Transverse colon (tissue), 4 donors: ENCODE measurements around the gene EYS. TPM values are rescaled to one million over a fixed set of nuclear protein-coding genes. Genes with fewer than 3 reads are reported as not detected.

Experiments
- DNase-seq: peaks from one replicate; pipeline ENCODE4 v3.0.0-alpha.2; 2019
- H3K27ac ChIP-seq, 4 donors: fragments of 200-600 bp; sonication (generic); 2 replicates each; pipeline ENCODE4 v1.5.1; 2016 to 2018; ENCODE audit warnings: inconsistent platforms in 4 of 4
- H3K27me3 ChIP-seq: fragments of 200-600 bp; sonication (generic); 2 replicates; pipeline ENCODE4 v1.5.1; 2017; ENCODE audit warnings: inconsistent platforms
- H3K36me3 ChIP-seq, 4 donors: fragments of 200-600 bp; sonication (generic); 2 replicates each; pipeline ENCODE4 v1.5.1; 2017 to 2019; ENCODE audit warnings: inconsistent platforms in 4 of 4
- H3K4me1 ChIP-seq, 4 donors: fragments of 200-600 bp; sonication (generic); 2 replicates each; pipeline ENCODE4 v1.5.1; 2017 to 2020; ENCODE audit warnings: inconsistent platforms in 4 of 4
- H3K4me3 ChIP-seq, 4 donors: fragments of 200-600 bp; sonication (generic); 1 replicate in 1 of 4; 2 replicates in 3 of 4; pipeline versions ENCODE4 v1.5.1 to v1.6.1; 2017 to 2019; ENCODE audit warnings: inconsistent platforms in 4 of 4
- H3K9me3 ChIP-seq, 2 donors: fragments of 200-600 bp; sonication (generic); 2 replicates each; pipeline ENCODE4 v1.5.1; 2017 to 2019; ENCODE audit warnings: inconsistent platforms in 2 of 2
- EP300 ChIP-seq: sonication (generic); formaldehyde crosslinking; IDR thresholded peaks from one replicate; pipeline ENCODE4 v1.6.1; 2017; ENCODE audit warnings: antibody characterized with exemption, low read depth
- POLR2A ChIP-seq: fragments of 450-650 bp; IDR thresholded peaks from one replicate; pipeline ENCODE4 v1.6.1; 2016; ENCODE audit warnings: antibody characterized with exemption, mild to moderate bottlenecking, moderate library complexity
- POLR2AphosphoS5 ChIP-seq, 3 donors: sonication (generic); formaldehyde crosslinking; IDR thresholded peaks; one replicate each; pipeline ENCODE4 v1.6.1; 2016; ENCODE audit warnings: antibody characterized with exemption in 3 of 3
- WGBS, 2 donors: methylation state at CpG; one replicate each; pipeline ENCODE4 v1.1.5; 2018; ENCODE audit warnings: low coverage in 1 of 2; 5-methylcytosine and 5-hydroxymethylcytosine counted together
- in situ Hi-C, 4 donors: fragments of 200-750 bp; cut with MboI; loops; one replicate each; pipeline versions ENCODE4 v1.15.0 to v1.15.1; 2017; ENCODE audit warnings: low sequenced_read_pairs in 3 of 4, low pct_ligation_motif_present in 1 of 4, low pct_unique_long_range_greater_than_20kb in 1 of 4
- intact Hi-C: fragments of 100-400 bp; cut with DNase I; formaldehyde crosslinking; loops from one replicate; pipeline ENCODE4 v1.15.1; 2023; ENCODE audit warnings: low total_unique reads
- total RNA-seq, 4 donors: library from RNA; depleted of rRNA; stranded (reverse); fragments of >200 nt; gene quantifications; one replicate each; pipeline ENCODE4 v1.1.0, GENCODE V29; 2016
- TF ChIP-seq, protein P1 (sequence below), 5 experiments: fragments of 200-600 bp in 3 of 5; fragments of 450-650 bp in 2 of 5; sonication (generic) in 3 of 5; IDR thresholded peaks; 1 replicate in 2 of 5; 2 replicates in 3 of 5; pipeline ENCODE4 v1.5.1; 2016 to 2017; ENCODE audit warnings: antibody characterized with exemption in 5 of 5, inconsistent platforms in 3 of 5, mild to moderate bottlenecking in 2 of 5, moderate library complexity in 1 of 5

EYS gene
- total RNA-seq, 4 donors from 2014 or later, result 0.41 TPM; not detected in 3

DNA sequence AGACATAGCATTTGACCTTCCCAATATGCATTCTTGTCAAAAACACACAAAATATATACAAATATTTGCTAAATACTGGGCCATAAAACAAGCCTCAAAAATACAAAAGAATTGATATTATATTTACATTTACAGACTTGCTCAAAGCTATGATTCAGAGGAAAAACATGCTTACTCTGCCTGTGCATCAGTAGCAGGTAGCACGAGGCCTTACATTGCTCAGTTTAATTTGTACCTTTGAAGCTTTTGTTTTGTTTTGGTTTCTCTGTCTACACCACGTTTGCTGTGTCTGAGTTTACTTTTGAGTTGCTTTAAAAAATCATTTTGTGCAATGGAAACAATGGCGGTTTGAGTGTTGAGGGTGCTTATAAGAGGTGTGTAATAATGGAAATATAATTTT is 1972.1 kb downstream of the EYS start:
- DNase-seq, result no peak
- no peaks in the 10 kb centered on the region for H3K27me3 ChIP-seq
- H3K9me3 ChIP-seq, result no peaks in the 10 kb centered on the region
- peaks cover 0 to 9% (median 2%) of the 10 kb centered on the region in 4 donors for H3K4me1 ChIP-seq
- TF ChIP-seq, protein P1, sequence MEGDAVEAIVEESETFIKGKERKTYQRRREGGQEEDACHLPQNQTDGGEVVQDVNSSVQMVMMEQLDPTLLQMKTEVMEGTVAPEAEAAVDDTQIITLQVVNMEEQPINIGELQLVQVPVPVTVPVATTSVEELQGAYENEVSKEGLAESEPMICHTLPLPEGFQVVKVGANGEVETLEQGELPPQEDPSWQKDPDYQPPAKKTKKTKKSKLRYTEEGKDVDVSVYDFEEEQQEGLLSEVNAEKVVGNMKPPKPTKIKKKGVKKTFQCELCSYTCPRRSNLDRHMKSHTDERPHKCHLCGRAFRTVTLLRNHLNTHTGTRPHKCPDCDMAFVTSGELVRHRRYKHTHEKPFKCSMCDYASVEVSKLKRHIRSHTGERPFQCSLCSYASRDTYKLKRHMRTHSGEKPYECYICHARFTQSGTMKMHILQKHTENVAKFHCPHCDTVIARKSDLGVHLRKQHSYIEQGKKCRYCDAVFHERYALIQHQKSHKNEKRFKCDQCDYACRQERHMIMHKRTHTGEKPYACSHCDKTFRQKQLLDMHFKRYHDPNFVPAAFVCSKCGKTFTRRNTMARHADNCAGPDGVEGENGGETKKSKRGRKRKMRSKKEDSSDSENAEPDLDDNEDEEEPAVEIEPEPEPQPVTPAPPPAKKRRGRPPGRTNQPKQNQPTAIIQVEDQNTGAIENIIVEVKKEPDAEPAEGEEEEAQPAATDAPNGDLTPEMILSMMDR (IDR thresholded peaks at IDR 0.05), result no peak
- no peak for TF ChIP-seq EP300
- no peak for TF ChIP-seq POLR2AphosphoS5 (IDR thresholded peaks at IDR 0.05)
- TF ChIP-seq POLR2A, result no peak
- intact Hi-C loops, result no loop called here
- no peak overlapping the region for H3K27ac ChIP-seq
- H3K4me3 ChIP-seq, result no peak overlapping the region
- H3K36me3 ChIP-seq, result no peaks in the 10 kb centered on the region
- in situ Hi-C loops, result no loop called here
- WGBS, 2 donors, result 80 to 81% methylated on average over 3 of the region's 3 CpGs

GRCh38 chr6:63732336-63732735 is 1974.7 kb downstream of the EYS start:
- TF ChIP-seq POLR2A (no peak), POLR2AphosphoS5 (IDR thresholded peaks at IDR 0.05) (no peak), EP300 (no peak)
- TF ChIP-seq, protein P1 (IDR thresholded peaks at IDR 0.05), result no peak
- intact Hi-C loops, result no loop called here
- Histone ChIP-seq H3K9me3 (no peaks in the 10 kb centered on the region), H3K27ac (no peak overlapping the region), H3K27me3 (no peaks in the 10 kb centered on the region), H3K4me1 (no peaks in the 10 kb centered on the region), H3K36me3 (no peaks in the 10 kb centered on the region), H3K4me3 (no peak overlapping the region)
- WGBS, 2 donors, result 47 to 96% methylated on average over 2 of the region's 2 CpGs
- no peak for DNase-seq
- in situ Hi-C loops, result no loop called here

DNA sequence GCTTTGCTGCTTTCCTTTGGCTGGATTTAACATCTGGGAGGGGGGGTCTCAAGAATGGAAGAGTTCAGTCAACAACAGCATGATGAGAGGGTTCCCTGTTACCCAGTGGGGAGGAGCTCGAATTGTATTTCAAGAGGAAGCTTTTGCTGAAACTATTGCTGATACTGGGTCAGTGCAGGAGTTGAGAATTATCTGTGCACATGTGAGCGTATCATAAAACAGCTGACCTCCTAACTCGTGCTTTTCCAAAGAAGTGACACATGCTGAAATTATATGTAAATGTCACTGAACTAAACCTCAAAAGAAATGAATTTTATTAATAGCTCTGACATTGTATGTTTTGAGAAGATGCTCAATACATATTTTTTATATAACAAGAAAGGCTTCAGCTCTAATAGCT is 1975.1 kb downstream of the EYS start:
- no peaks in the 10 kb centered on the region for H3K9me3 ChIP-seq
- no peak for DNase-seq
- no peaks in the 10 kb centered on the region for H3K36me3 ChIP-seq
- TF ChIP-seq POLR2A, result no peak
- no peak for TF ChIP-seq EP300
- TF ChIP-seq POLR2AphosphoS5 (IDR thresholded peaks at IDR 0.05), result no peak
- TF ChIP-seq, protein P1 (IDR thresholded peaks at IDR 0.05), result no peak
- no peaks in the 10 kb centered on the region for H3K27me3 ChIP-seq
- no peak overlapping the region for H3K4me3 ChIP-seq
- 87 to 92% methylated on average over 3 of the region's 3 CpGs for WGBS, 2 donors
- H3K4me1 ChIP-seq, result no peaks in the 10 kb centered on the region
- in situ Hi-C loops (no loop called here), intact Hi-C loops (no loop called here)
- no peak overlapping the region for H3K27ac ChIP-seq

DNA sequence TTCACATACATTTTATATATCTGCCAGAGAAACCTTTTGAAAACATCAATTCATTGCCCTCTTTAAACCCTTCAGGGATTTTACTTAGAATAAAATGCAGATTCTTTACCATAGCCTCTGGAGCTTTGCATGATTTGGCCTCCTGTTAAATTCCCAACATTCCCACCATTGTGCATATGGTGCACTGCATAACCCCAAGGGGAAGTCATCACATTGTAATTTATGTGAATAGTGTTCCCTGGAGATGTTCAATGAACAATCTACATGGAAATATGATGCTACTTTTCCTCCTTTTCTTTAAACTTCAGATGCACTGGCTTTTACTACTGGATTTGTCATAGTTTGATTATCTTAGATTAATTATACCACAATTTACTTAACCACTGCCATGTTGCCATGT is 1976.7 kb downstream of the EYS start:
- no peak overlapping the region for H3K27ac ChIP-seq
- no peaks in the 10 kb centered on the region for H3K27me3 ChIP-seq
- no peak for DNase-seq
- intact Hi-C loops, result no loop called here
- in situ Hi-C loops, result no loop called here
- no peak overlapping the region for H3K4me3 ChIP-seq
- TF ChIP-seq, protein P1 (IDR thresholded peaks at IDR 0.05), result no peak
- TF ChIP-seq POLR2AphosphoS5 (IDR thresholded peaks at IDR 0.05) (no peak), EP300 (no peak), POLR2A (no peak)
- no peaks in the 10 kb centered on the region for H3K9me3 ChIP-seq
- H3K36me3 ChIP-seq, result no peaks in the 10 kb centered on the region
- peaks cover 0 to under 1% (median 0%) of the 10 kb centered on the region in 4 donors for H3K4me1 ChIP-seq
